Measurements from ENCODE around the gene S100A16.

GRCh38 chr1:153572569-153573015 is 40.3 kb downstream of the S100A16 start:
- TF ChIP-seq CTCF (IDR thresholded peaks at IDR 0.05) (peak; percentile 31 to 91 (median 84)), POLR2A (IDR thresholded peaks at IDR 0.05) (no peak), POLR2AphosphoS5 (IDR thresholded peaks at IDR 0.05) (peak; percentile 28 to 81 (median 74))
